Lower leg skin (tissue), 3 donors: Measurements from ENCODE around the gene FOXO6.

Source experiments
- CTCF ChIP-seq, 3 donors: fragments of 450-650 bp; IDR thresholded peaks; one replicate each; pipeline ENCODE4 v1.5.1; 2016; ENCODE audit warnings: antibody characterized with exemption in 3 of 3, mild to moderate bottlenecking in 3 of 3, moderate library complexity in 2 of 3
- POLR2A ChIP-seq, 2 donors: fragments of 450-650 bp; IDR thresholded peaks; one replicate each; pipeline ENCODE4 v1.6.1; 2016 to 2017; ENCODE audit warnings: antibody characterized with exemption in 2 of 2, mild to moderate bottlenecking in 1 of 2, moderate library complexity in 1 of 2

DNA sequence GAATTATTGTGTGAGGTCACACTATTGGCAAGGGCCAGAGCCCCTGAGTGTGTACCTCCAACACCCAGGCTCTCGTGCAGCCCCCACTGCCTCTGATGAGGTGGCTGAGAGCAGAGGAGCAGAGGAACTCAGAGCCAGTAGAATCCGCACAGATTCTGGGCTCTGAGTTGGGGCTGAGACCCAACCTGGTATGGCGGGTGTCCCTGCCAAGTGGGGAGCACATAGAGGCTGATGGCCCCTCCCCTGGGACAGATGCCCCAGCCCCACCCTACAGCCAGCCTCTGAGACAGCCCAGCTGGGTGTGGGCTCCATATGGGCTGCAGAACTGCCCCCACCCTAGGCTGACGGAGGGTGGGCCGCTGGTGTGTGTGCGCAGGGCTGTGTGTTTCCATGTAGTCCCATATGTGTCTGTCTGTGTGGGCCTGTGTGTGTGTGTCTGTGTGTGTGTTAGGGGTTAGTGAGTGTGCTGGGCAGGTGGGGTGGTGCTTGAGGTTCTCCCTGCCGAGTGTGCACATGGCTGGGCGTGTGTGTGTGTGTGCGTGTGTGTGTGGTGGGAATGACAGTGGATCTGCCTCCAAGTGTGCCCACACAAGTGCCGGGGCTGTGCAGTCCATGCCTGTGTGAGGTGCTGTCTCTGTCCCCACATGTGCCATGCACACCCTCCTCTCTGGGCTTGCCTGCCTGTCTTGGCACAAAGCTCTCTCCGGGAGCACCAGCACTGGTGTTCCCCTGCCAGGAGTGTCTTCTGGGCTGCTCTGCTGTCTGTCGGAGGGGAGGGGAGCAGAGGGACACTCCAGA is 24.4 kb downstream of the FOXO6 start:
- TF ChIP-seq CTCF (IDR thresholded peaks at IDR 0.05) (no peak), POLR2A (IDR thresholded peaks at IDR 0.05) (no peak)
